Tibial nerve (tissue), 3 donors: ENCODE measurements around the gene SNRK.

Source experiments
- CTCF ChIP-seq, 5 experiments: fragments of 200-600 bp in 3 of 5; fragments of 450-650 bp in 2 of 5; sonication (generic) in 3 of 5; IDR thresholded peaks; one replicate each; pipeline ENCODE4 v1.5.1; 2016 to 2019; ENCODE audit warnings: antibody characterized with exemption in 5 of 5, mild to moderate bottlenecking in 3 of 5, moderate library complexity in 2 of 5
- POLR2A ChIP-seq, 2 donors: fragments of 450-650 bp; IDR thresholded peaks; one replicate each; pipeline ENCODE4 v1.6.1; 2017; ENCODE audit warnings: antibody characterized with exemption in 2 of 2, mild to moderate bottlenecking in 2 of 2, moderate library complexity in 2 of 2

DNA sequence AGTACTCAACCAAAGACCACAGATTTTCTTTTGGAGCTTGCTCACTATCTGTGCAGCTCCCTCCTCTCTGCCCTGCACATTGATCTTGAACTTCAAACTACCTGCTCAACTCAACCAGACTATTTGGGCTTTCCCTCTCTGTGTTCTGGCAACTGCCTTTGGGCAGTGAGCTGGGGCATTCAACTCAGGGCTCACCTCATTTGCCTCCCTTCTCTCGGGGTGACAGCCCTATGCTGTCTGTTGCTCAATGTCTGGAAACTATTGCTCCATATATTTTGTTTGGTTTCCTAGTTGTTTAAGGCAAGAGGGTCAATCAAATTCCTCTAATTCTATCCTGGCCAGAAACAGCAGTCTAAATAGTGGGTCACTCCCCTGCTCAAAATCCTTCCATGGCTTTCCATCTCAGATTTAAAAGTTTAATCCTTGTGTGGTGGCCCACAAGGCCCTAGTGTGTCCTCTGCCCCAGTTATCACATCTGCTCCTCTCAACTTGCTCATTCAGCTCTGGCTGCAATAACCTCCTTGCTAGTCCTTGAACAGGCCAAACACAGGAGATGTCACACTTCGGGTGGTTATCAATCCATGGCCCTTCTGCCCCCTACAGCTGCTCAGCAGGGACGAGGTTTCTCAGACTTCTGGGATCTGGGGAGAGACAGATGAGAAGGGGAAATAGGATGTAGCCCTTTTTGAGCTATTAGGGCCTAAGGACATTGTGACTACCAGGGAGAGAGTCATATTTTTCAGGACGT, 67.8 kb downstream of the SNRK start:
- TF ChIP-seq CTCF (IDR thresholded peaks at IDR 0.05) (no peak), POLR2A (IDR thresholded peaks at IDR 0.05) (no peak)
